GM23248 (cell line): ENCODE measurements around the gene PIWIL4. TPM values are rescaled to one million over a fixed set of nuclear protein-coding genes. Genes with fewer than 3 reads are reported as not detected.

ENCODE experiments used
- DNase-seq: peaks from one replicate; pipeline ENCODE4 v3.0.0-alpha.2; 2015
- H2AFZ ChIP-seq: fragments of 200-600 bp; sonication (generic); 2 replicates; pipeline ENCODE4 v1.6.1; 2016; ENCODE audit warnings: antibody characterized with exemption
- H3F3A ChIP-seq: fragments of 200-600 bp; sonication (generic); 2 replicates; pipeline ENCODE4 v1.6.1; 2016; ENCODE audit warnings: mild to moderate bottlenecking, antibody characterized with exemption, mixed run types; ENCODE audit not compliant: insufficient read depth
- H3K27ac ChIP-seq: fragments of 200-600 bp; sonication (generic); 2 replicates; pipeline ENCODE4 v1.5.1; 2016; ENCODE audit warnings: mild to moderate bottlenecking
- H3K27me3 ChIP-seq: fragments of 200-600 bp; sonication (generic); replicated peaks from 2 replicates; pipeline ENCODE4 v1.6.1; 2016; ENCODE audit warnings: mild to moderate bottlenecking; ENCODE audit not compliant: insufficient read depth
- H3K36me3 ChIP-seq: fragments of 200-600 bp; sonication (generic); 2 replicates; pipeline ENCODE4 v1.6.1; 2016; ENCODE audit warnings: low read depth, mild to moderate bottlenecking
- H3K4me1 ChIP-seq: fragments of 200-600 bp; sonication (generic); 2 replicates; pipeline ENCODE4 v1.6.1; 2016; ENCODE audit warnings: mild to moderate bottlenecking; ENCODE audit not compliant: insufficient read depth
- H3K4me2 ChIP-seq: fragments of 200-600 bp; sonication (generic); one replicate; pipeline ENCODE4 v1.6.1; 2016; ENCODE audit warnings: mild to moderate bottlenecking; ENCODE audit not compliant: unreplicated experiment
- H3K4me3 ChIP-seq: fragments of 200-600 bp; sonication (generic); 2 replicates; pipeline ENCODE4 v1.5.1; 2016; ENCODE audit warnings: mild to moderate bottlenecking
- H3K79me2 ChIP-seq: fragments of 200-600 bp; sonication (generic); 2 replicates; pipeline ENCODE4 v1.6.1; 2016; ENCODE audit warnings: mild to moderate bottlenecking; ENCODE audit not compliant: insufficient read depth
- H3K9ac ChIP-seq: fragments of 200-600 bp; sonication (generic); 2 replicates; pipeline ENCODE4 v1.6.1; 2016; ENCODE audit warnings: mild to moderate bottlenecking
- H3K9me2 ChIP-seq: fragments of 200-600 bp; sonication (generic); 2 replicates; pipeline ENCODE4 v1.6.1; 2016; ENCODE audit warnings: mixed run types, mild to moderate bottlenecking, moderate library complexity; ENCODE audit not compliant: insufficient read depth
- H3K9me3 ChIP-seq: fragments of 200-600 bp; sonication (generic); one replicate; pipeline ENCODE4 v1.6.1; 2017; ENCODE audit warnings: low read depth
- H4K20me1 ChIP-seq: fragments of 200-600 bp; sonication (generic); 2 replicates; pipeline ENCODE4 v1.6.0; 2016; ENCODE audit not compliant: insufficient read depth
- EZH2 ChIP-seq: fragments of 200-600 bp; sonication (generic); IDR thresholded peaks from 2 replicates; pipeline ENCODE4 v1.6.1; 2018; ENCODE audit warnings: antibody characterized with exemption, mild to moderate bottlenecking; ENCODE audit not compliant: insufficient read depth, poor library complexity, severe bottlenecking
- EZH2phosphoT487 ChIP-seq: fragments of 200-600 bp; sonication (generic); IDR thresholded peaks from 2 replicates; pipeline ENCODE4 v1.6.1; 2018; ENCODE audit warnings: antibody characterized with exemption, moderate library complexity, mild to moderate bottlenecking, low read depth; ENCODE audit not compliant: insufficient read depth
- WGBS, 2 experiments: methylation state at CpG; one replicate each; pipeline ENCODE4 v1.1.6; 2015 to 2017; ENCODE audit warnings: low lambda C conversion rate in 2 of 2, low coverage in 1 of 2; ENCODE audit errors: missing lambda C conversion rate in 2 of 2; 5-methylcytosine and 5-hydroxymethylcytosine counted together
- in situ Hi-C: fragments of 300-500 bp; cut with MboI; formaldehyde crosslinking; loops from 2 replicates; pipeline ENCODE4 v1.15.0; 2020
- polyA plus RNA-seq: library from polyadenylated mRNA; unstranded; fragments of >200 nt; fragmentation: Nextera tagmentation; extraction: Ambion mirVana; gene quantifications from 2 replicates; pipeline ENCODE4 v1.2.1, GENCODE V29; 2016
- total RNA-seq: library from RNA; depleted of rRNA; stranded (reverse); fragments of >200 nt; shearing (Covaris generic); gene quantifications from 2 replicates; pipeline ENCODE4 v1.2.3, GENCODE V29; 2014

Gene PIWIL4
- total and polyA plus RNA-seq, 2 experiments from 2014 or later = 1.2 to 1.4 TPM

- Histone ChIP-seq H3K4me2 (no peak overlapping the region), H2AFZ (no peak overlapping the region), H3K9ac (no peak overlapping the region), H3K4me3 (no peak overlapping the region), H3K4me1 (peaks cover 5% of the 10 kb centered on the region; the same call in 1 of the 2 replicates), H3K79me2 (no peaks in the 10 kb centered on the region), H3K27me3 (no peaks in the 10 kb centered on the region), H3F3A (no peaks in the 10 kb centered on the region), H3K36me3 (no peaks in the 10 kb centered on the region), H4K20me1 (no peaks in the 10 kb centered on the region), H3K27ac (no peak overlapping the region), H3K9me2 (no peaks in the 10 kb centered on the region), H3K9me3 (no peaks in the 10 kb centered on the region)
- in situ Hi-C loops = no loop called here
- no peak for DNase-seq
- WGBS, 2 experiments = 72 to 89% methylated on average over 2 of the region's 2 CpGs
- TF ChIP-seq EZH2phosphoT487 (no peak), EZH2 (no peak)
Observed at GRCh38 chr11:94662846-94663390, 95.8 kb downstream of the PIWIL4 start.

GRCh38 chr11:94664346-94664745 lies 97.2 kb downstream of the PIWIL4 start:
- no peaks in the 10 kb centered on the region for H3K9me2 ChIP-seq
- no peak overlapping the region for H3K4me2 ChIP-seq
- peak; percentile 39 for DNase-seq

GRCh38 chr11:94665116-94665659 lies 98.0 kb downstream of the PIWIL4 start:
- Histone ChIP-seq H3K4me3 (no peak overlapping the region), H3K9me3 (no peaks in the 10 kb centered on the region), H3K9ac (no peak overlapping the region), H3K4me2 (no peak overlapping the region), H3F3A (no peaks in the 10 kb centered on the region), H3K27me3 (no peaks in the 10 kb centered on the region), H3K9me2 (no peaks in the 10 kb centered on the region), H3K4me1 (peaks cover 5% of the 10 kb centered on the region; the same call in 1 of the 2 replicates), H3K36me3 (no peaks in the 10 kb centered on the region), H2AFZ (no peak overlapping the region), H3K79me2 (no peaks in the 10 kb centered on the region), H4K20me1 (no peaks in the 10 kb centered on the region), H3K27ac (no peak overlapping the region)
- in situ Hi-C loops = no loop called here
- WGBS, 2 experiments = 89 to 95% methylated on average over 4 of the region's 4 CpGs
- DNase-seq = no peak
- TF ChIP-seq EZH2phosphoT487 (no peak), EZH2 (no peak)

More at GRCh38 chr11:94664346-94664745, 97.2 kb downstream of the PIWIL4 start:
- Histone ChIP-seq H3K9ac (no peak overlapping the region), H3K27me3 (no peaks in the 10 kb centered on the region), H3K4me3 (no peak overlapping the region), H2AFZ (no peak overlapping the region), H4K20me1 (no peaks in the 10 kb centered on the region), H3K79me2 (no peaks in the 10 kb centered on the region), H3K9me3 (no peaks in the 10 kb centered on the region), H3K27ac (no peak overlapping the region), H3K4me1 (peaks cover 5% of the 10 kb centered on the region; the same call in 1 of the 2 replicates), H3F3A (no peaks in the 10 kb centered on the region), H3K36me3 (no peaks in the 10 kb centered on the region)
- in situ Hi-C loops = no loop called here
- no peak for TF ChIP-seq EZH2
- no peak for TF ChIP-seq EZH2phosphoT487

GRCh38 chr11:94666792-94667721 lies 99.9 kb downstream of the PIWIL4 start:
- no peak overlapping the region for H3K4me3 ChIP-seq
- no peaks in the 10 kb centered on the region for H3K27me3 ChIP-seq
- no peak overlapping the region for H3K9ac ChIP-seq
- no peaks in the 10 kb centered on the region for H3K9me2 ChIP-seq
- no peaks in the 10 kb centered on the region for H3K36me3 ChIP-seq
- H3K79me2 ChIP-seq = no peaks in the 10 kb centered on the region
- H3F3A ChIP-seq = no peaks in the 10 kb centered on the region
- no peak for DNase-seq
- no peak overlapping the region for H2AFZ ChIP-seq
- H3K4me1 ChIP-seq = peaks cover 5% of the 10 kb centered on the region; the same call in 1 of the 2 replicates
- H3K27ac ChIP-seq = no peak overlapping the region
- H3K4me2 ChIP-seq = no peak overlapping the region
- H4K20me1 ChIP-seq = no peaks in the 10 kb centered on the region
- TF ChIP-seq EZH2phosphoT487 (no peak), EZH2 (no peak)
- WGBS, 2 experiments = 74 to 83% methylated on average over 7 of the region's 7 CpGs
- in situ Hi-C loops = no loop called here
- H3K9me3 ChIP-seq = no peaks in the 10 kb centered on the region
